GM19468 (cell line): ENCODE results near the gene FAS.

Experiments used
- ATAC-seq: cut with Tn5 transposase; IDR thresholded peaks from one replicate; pipeline ENCODE4 v1.9.1; 2021; ENCODE audit warnings: mild to moderate bottlenecking, moderate library complexity, moderate number of reproducible peaks; ENCODE audit not compliant: unreplicated experiment; ENCODE audit errors: extremely low read depth

The FAS gene

DNA sequence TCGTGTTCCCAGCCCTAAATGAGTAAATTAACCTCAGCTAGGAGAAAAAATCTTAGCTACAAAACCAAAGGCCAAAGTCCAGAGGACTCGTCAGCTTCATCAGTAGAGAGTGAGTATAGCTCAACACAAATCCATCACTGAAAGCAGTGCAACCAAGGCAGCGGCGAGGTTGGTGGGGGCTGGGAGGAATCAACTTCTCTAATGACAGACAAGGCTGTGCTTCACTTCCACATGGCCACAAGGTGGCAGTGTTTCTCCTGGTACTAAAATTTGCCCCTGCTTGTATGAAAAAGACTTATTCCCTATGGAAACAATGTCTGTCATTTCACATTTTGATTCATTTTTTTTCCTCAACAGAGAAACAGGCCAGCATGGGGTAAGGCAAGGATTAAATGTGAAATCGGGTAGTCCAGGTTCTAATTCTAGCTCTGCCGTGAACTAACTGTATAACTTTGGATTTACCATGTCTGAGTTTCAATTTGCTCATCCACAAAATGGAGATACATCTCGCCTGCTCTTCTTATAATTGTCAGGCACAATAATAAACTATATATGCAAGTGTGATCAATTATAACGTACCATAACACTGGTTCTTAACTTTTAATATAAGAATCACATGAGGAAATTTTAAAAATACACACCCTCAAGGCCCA is 39.3 kb downstream of the FAS start:
- no peak for ATAC-seq

DNA sequence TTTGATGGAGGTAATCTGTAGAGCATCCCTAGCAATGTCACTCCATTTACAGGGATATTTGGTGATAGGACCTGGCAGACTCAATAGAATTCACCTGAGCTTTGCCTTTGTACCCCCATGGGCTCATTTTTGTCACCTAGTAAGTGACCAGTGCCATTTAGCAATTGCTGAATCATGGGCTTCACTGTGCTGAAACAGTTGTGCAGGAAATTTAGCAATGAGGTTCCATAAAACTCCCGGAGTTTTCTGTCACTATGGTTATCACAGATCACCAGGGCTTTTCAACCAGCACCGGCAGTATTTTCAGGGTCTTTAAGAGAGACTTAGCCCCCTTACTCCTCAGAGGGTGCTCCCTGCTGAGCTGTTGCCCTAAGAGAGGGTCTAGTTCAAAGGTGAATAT is 40.2 kb downstream of the FAS start:
- ATAC-seq: no peak

GRCh38 chr10:89032141-89032891 is 41.7 kb downstream of the FAS start:
- ATAC-seq: no peak

- no peak for ATAC-seq
These were observed 44.9 kb downstream of the FAS start for GRCh38 chr10:89035461-89035860.

DNA sequence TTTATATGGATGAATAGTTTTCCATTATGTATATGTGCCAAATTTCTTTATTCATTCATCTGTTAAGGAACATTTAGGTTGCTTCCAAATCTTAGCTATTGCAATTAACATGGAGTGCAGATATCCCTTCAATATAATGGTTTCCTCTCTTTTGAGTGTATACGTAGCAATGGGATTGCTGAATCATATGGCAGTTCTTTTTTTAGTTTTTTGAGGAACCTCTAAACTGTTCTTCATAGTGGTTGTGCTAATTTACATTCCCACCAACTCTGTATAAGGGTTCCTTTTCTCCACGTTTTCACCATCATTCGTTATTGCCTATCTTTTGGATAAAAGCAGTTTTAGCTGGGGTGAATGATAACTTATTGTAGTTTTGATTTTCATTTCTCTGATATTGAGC is 46.5 kb downstream of the FAS start:
- no peak for ATAC-seq

- ATAC-seq: no peak
These were observed 52.0 kb downstream of the FAS start for GRCh38 chr10:89042562-89042961.

GRCh38 chr10:89043052-89043451 is 52.5 kb downstream of the FAS start:
- no peak for ATAC-seq

DNA sequence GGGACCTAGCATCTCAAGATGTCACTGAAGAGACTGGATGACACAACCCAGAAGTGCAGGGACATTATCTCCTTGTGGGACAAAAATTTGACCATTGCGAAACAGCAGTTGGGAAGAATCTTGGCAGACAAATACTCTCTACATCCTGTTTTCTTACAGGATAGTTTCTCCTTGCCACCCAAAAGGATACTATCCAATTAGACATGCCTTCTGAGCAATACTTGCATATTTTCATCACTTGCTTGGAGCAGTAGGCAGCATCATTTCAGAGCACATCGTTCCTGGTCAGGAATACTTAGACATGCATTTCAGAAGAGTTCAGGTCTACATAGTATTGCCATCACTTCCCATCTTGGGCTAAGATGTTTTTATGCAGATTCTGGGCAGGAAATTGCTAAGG is 56.8 kb downstream of the FAS start:
- ATAC-seq: no peak

DNA sequence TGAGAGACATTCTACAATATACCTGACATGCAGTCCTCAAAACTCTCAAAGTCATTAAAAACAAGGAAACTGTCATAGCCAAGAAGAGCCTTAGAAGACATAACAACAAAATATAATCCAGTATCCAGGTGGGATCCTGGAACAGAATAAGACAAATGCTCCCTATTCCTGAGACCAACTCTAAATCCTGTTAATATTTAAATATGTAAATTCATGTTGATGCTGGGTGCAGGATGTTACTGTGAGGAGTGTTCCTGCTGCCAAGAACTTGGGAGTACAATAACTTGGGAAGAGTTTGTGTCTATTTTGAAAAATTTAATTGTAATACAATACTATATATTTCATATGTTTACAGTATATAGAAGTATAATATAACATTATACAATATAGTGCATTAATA is 61.0 kb downstream of the FAS start:
- no peak for ATAC-seq

DNA sequence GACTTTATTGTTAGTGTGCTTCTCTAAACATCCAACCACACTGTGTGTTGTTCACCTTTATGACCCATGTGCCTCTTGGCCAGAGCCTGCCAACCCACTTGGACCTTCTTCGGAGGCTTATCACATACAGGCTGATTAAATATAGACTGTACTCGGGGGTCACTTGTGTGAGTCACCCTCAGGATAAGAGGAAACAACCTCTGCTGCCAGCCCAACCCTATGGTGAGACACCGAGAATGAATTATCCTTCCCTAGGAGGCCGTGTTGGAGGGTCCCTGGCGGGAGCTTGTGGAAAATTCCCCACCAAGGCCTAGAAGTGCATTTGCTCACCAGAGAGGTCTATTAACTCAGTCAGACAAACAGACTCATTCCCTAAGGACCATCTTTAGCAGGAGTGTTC is 63.0 kb downstream of the FAS start:
- no peak for ATAC-seq

GRCh38 chr10:89055159-89055558 is 64.6 kb downstream of the FAS start:
- no peak for ATAC-seq

- ATAC-seq: no peak
These were observed 72.3 kb downstream of the FAS start for GRCh38 chr10:89062861-89063260.

DNA sequence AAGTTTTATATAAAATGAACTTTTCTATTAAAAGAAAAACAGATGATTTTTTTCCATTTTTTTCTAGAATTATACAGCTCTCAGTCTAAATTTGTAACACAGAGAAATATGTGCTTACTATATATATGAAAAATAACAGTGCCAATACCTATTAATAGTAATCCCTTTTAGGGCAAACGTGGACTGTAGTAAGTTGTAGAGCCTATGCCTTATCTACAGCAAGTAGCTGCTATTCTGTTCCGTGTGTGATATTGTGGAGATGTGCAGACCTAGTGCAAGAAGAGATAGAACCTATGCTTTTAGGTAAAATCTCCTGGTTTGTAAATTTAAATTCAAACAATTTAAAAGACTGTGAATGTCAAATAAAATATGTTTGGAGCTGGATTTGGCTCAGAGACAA is 72.9 kb downstream of the FAS start:
- no peak for ATAC-seq

DNA sequence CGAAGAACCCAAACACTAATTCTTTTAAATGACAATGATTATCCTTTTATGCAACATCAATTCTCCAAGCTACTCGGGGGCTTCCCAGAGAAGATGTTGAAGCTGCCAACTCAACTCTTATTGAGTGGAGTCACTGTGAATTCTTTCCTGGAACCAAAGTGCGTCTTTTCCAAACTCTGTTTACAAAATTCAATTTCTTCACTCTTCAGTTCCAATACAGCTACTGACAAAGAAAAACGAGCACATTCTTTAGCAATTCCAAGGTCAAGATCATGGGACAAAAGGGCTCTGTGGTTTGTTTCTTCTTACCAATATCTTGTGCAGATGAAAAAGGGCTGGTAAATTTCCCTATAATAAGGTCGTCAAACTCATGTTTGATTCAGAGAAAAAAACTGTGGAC is 74.2 kb downstream of the FAS start:
- no peak for ATAC-seq
